K562 (cell line): Measurements from ENCODE around the gene PEX6. TPM values are rescaled to one million over a fixed set of nuclear protein-coding genes. Genes with fewer than 3 reads are reported as not detected.

Experiments
- ATAC-seq: fragments of 200-7000 bp; cut with Tn5 transposase; 3 replicates; pipeline ENCODE4 v1.9.1; 2020; ENCODE audit warnings: moderate library complexity
- BruUV-seq: library from RNA; stranded (reverse); fragments of 400-500 nt; replicated peaks from 2 replicates; lab custom pipeline; 2021; lab: Mats Ljungman, UMichigan
- CTCF ChIA-PET: fragments of 300-600 bp; formaldehyde crosslinking; extraction: SDS; loops from one replicate; lab custom pipeline; 2021; ENCODE audit warnings: low intra/inter-chr PET ratio; lab: Yijun Ruan, JAX
- POLR2A ChIA-PET: fragments of 300-600, 350-650 bp; sonication (Branson Sonifier 250); formaldehyde crosslinking; extraction: SDS; loops from one replicate; lab custom pipeline; 2021; ENCODE audit warnings: antibody characterized with exemption, inconsistent platforms; lab: Yijun Ruan, JAX
- DNase-seq, 4 experiments: peaks; one replicate each; pipeline versions ENCODE4 v3.0.0 to v3.0.0-alpha.2; 2011 to 2018; ENCODE audit warnings: low spot score in 3 of 4, mixed read lengths in 3 of 4; ENCODE audit errors: extremely low read depth in 1 of 4
- FAIRE-seq: peaks from 2 replicates; lab custom pipeline; 2011; peaks lifted over from hg19 to GRCh38; lab: Jason Lieb, UNC
- H2AFZ ChIP-seq: 2 replicates; pipeline ENCODE4 v1.6.0; 2011; ENCODE audit warnings: low read depth, low read length, control low read depth, inconsistent platforms
- H3K27ac ChIP-seq: fragments of 200-600 bp; 3 replicates; pipeline ENCODE4 v1.8.0; 2011; ENCODE audit warnings: low read depth, mild to moderate bottlenecking, control low read depth, inconsistent platforms, low read length, moderate library complexity, mixed read lengths; ENCODE audit errors: extremely low read depth
- H3K27me3 ChIP-seq, 2 experiments: fragments of 300-600 bp in 1 of 2; 2 replicates in 1 of 2; 3 replicates in 1 of 2; pipeline versions ENCODE4 v1.6.0 to v1.8.0; 2011; ENCODE audit warnings: inconsistent platforms in 2 of 2, low read length in 2 of 2, mild to moderate bottlenecking in 1 of 2, mixed read lengths in 1 of 2, moderate library complexity in 1 of 2; ENCODE audit not compliant: control insufficient read depth in 2 of 2, insufficient read depth in 2 of 2
- H3K36me3 ChIP-seq: fragments of 300-600 bp; 3 replicates; pipeline ENCODE4 v1.8.0; 2011; ENCODE audit warnings: mild to moderate bottlenecking, low read length, inconsistent platforms; ENCODE audit not compliant: control insufficient read depth, insufficient read depth
- H3K4me1 ChIP-seq, 2 experiments: fragments of 200-600 bp in 1 of 2; replicated peaks in 1 of 2; 2 replicates in 1 of 2; 3 replicates in 1 of 2; pipeline versions ENCODE4 v1.5.1 to v1.8.0; 2011; ENCODE audit warnings: inconsistent platforms in 2 of 2, low read length in 2 of 2, mild to moderate bottlenecking in 1 of 2, mixed read lengths in 1 of 2, moderate library complexity in 1 of 2; ENCODE audit not compliant: control insufficient read depth in 2 of 2, insufficient read depth in 2 of 2
- H3K4me2 ChIP-seq: 2 replicates; pipeline ENCODE4 v1.6.1; 2011; ENCODE audit warnings: low read length, control low read depth, inconsistent platforms, mixed read lengths; ENCODE audit not compliant: insufficient read depth
- H3K4me3 ChIP-seq: fragments of 200-600 bp; sonication (generic), shearing (Covaris generic); 2 replicates; pipeline ENCODE4 v1.5.1; 2016; ENCODE audit warnings: control low read depth, inconsistent platforms
- H3K79me2 ChIP-seq: fragments of 200-600 bp; 3 replicates; pipeline ENCODE4 v1.8.0; 2011; ENCODE audit warnings: low read length, inconsistent platforms; ENCODE audit not compliant: control insufficient read depth, insufficient read depth
- H3K9ac ChIP-seq, 2 experiments: 2 replicates each; pipeline versions ENCODE4 v1.6.0 to v1.6.1; 2011; ENCODE audit warnings: low read depth in 2 of 2, low read length in 2 of 2, control low read depth in 1 of 2, inconsistent platforms in 1 of 2, mild to moderate bottlenecking in 1 of 2, mixed read lengths in 1 of 2; ENCODE audit not compliant: insufficient read depth in 1 of 2
- H3K9me1 ChIP-seq: one replicate; pipeline ENCODE4 v1.6.0; 2011; ENCODE audit warnings: inconsistent platforms, mild to moderate bottlenecking, low read length, moderate library complexity; ENCODE audit not compliant: control insufficient read depth, insufficient read depth
- H3K9me3 ChIP-seq: replicated peaks from 2 replicates; pipeline ENCODE4 v1.5.1; 2011; ENCODE audit warnings: low read depth, low read length, inconsistent platforms; ENCODE audit not compliant: control insufficient read depth, insufficient read depth
- H4K20me1 ChIP-seq: replicated peaks from 2 replicates; pipeline ENCODE4 v1.6.1; 2011; ENCODE audit warnings: low read length, inconsistent platforms, mixed read lengths; ENCODE audit not compliant: control insufficient read depth, insufficient read depth
- EP300 ChIP-seq: IDR thresholded peaks from 2 replicates; pipeline ENCODE4 v1.6.1; 2012; ENCODE audit warnings: low read length, improper control_type of control experiment
- HNRNPK ChIP-seq: fragments of 200-400 bp; formaldehyde crosslinking; IDR thresholded peaks from one replicate; pipeline ENCODE4 v1.6.1; 2018; ENCODE audit warnings: mild to moderate bottlenecking, low read depth, low read length; ENCODE audit not compliant: poor library complexity, severe bottlenecking
- MTA2 ChIP-seq: fragments of 450-650 bp; IDR thresholded peaks from 2 replicates; pipeline ENCODE4 v1.6.1; 2016; ENCODE audit warnings: low read depth
- NONO ChIP-seq, 2 experiments: fragments of 200-400 bp in 1 of 2; fragments of 450-650 bp in 1 of 2; formaldehyde crosslinking in 1 of 2; IDR thresholded peaks; 2 replicates each; pipeline ENCODE4 v1.6.1; 2017; ENCODE audit warnings: low read depth in 2 of 2, mild to moderate bottlenecking in 2 of 2, moderate library complexity in 2 of 2, low read length in 1 of 2
- PHF21A ChIP-seq: fragments of 450-650 bp; IDR thresholded peaks from 2 replicates; pipeline ENCODE4 v1.6.1; 2017; ENCODE audit warnings: low read depth, borderline replicate concordance
- RB1 ChIP-seq: fragments of 450-650 bp; IDR thresholded peaks from 2 replicates; pipeline ENCODE4 v1.6.1; 2017; ENCODE audit warnings: low read depth, mild to moderate bottlenecking
- RBM17 ChIP-seq: fragments of 200-400 bp; formaldehyde crosslinking; IDR thresholded peaks from 2 replicates; pipeline ENCODE4 v1.6.1; 2017; ENCODE audit warnings: low read depth, mild to moderate bottlenecking, low read length, borderline replicate concordance
- RHOXF2B ChIP-seq: fragments of 250-450 bp; sonication (Bioruptor Pico); conservative IDR thresholded peaks from 2 replicates; pipeline ENCODE4 v1.5.1; 2021
- TCF7L2 ChIP-seq: fragments of 150-350 bp; IDR thresholded peaks from 2 replicates; pipeline ENCODE4 v1.6.1; 2016; ENCODE audit warnings: low read depth, mild to moderate bottlenecking, low read length, moderate library complexity
- THRB ChIP-seq: fragments of 450-650 bp; formaldehyde crosslinking; conservative IDR thresholded peaks from 2 replicates; pipeline ENCODE4 v1.4.0; 2022; ENCODE audit warnings: mild to moderate bottlenecking, missing genetic modification characterization
- U2AF1 ChIP-seq: fragments of 200-400 bp; formaldehyde crosslinking; optimal IDR thresholded peaks from 2 replicates; pipeline ENCODE3; 2017; ENCODE audit warnings: mild to moderate bottlenecking, low read depth, low read length, moderate library complexity
- ZFP36 ChIP-seq: fragments of 150-350 bp; IDR thresholded peaks from 2 replicates; pipeline ENCODE4 v1.6.1; 2018; ENCODE audit warnings: low read length, low read depth; ENCODE audit not compliant: partially characterized antibody
- ZNF124 ChIP-seq: sonication (generic); formaldehyde crosslinking; IDR thresholded peaks from 2 replicates; pipeline ENCODE4 v1.8.1; 2022; ENCODE audit warnings: missing genetic modification reagents
- ZNF263 ChIP-seq: sonication (generic); formaldehyde crosslinking; IDR thresholded peaks from 2 replicates; pipeline ENCODE4 v1.8.0; 2022; ENCODE audit warnings: mild to moderate bottlenecking, missing genetic modification reagents, borderline replicate concordance
- ZNF551 ChIP-seq: fragments of 250-450 bp; sonication (Bioruptor Pico); IDR thresholded peaks from 2 replicates; pipeline ENCODE4 v1.5.0; 2021; ENCODE audit warnings: mild to moderate bottlenecking, moderate library complexity
- WGBS: fragments of 100-300 bp; shearing (Covaris generic); methylation state at CpG from one replicate; pipeline ENCODE4 v1.1.6; 2016; ENCODE audit warnings: low coverage, mixed read lengths; ENCODE audit not compliant: insufficient coverage; ENCODE audit errors: missing lambda C conversion rate; 5-methylcytosine and 5-hydroxymethylcytosine counted together
- in situ Hi-C: fragments of 300-500 bp; cut with MboI; formaldehyde crosslinking; loops from 4 replicates; pipeline ENCODE4 v1.15.0; 2018; ENCODE audit warnings: inconsistent platforms, mixed read lengths
- intact Hi-C: fragments of 100-400 bp; cut with micrococcal nuclease; formaldehyde crosslinking; loops from 2 replicates; pipeline ENCODE4 v1.14.2; 2022
- polyA plus RNA-seq, 8 experiments: library from polyadenylated mRNA; depleted of rRNA in 4 of 8; stranded (reverse) in 5 of 8; unstranded in 3 of 8; fragments of >200 nt; fragmentation: Nextera tagmentation in 2 of 8; fragmentation: Illumina TruSeq in 1 of 8; extraction: Ambion mirVana in 2 of 8; extraction: Trizol in 1 of 8; gene quantifications; 2 replicates each; pipeline versions ENCODE4 v1.2.1 to v1.2.3, GENCODE V29; 2011 to 2014; ENCODE audit warnings: inconsistent platforms in 1 of 8, missing spikeins in 1 of 8
- total RNA-seq, 7 experiments: library from RNA; depleted of rRNA in 6 of 7; stranded (reverse); fragments of >200 nt in 6 of 7; fragmentation: Illumina TruSeq in 2 of 7; extraction: Trizol in 2 of 7; gene quantifications; 2 replicates each; pipeline versions ENCODE4 v1.2.1 to v1.2.3, GENCODE V29; 2011 to 2021; ENCODE audit warnings: low replicate concordance in 1 of 7
- TF ChIP-seq, protein P1 (sequence below): sonication (generic); formaldehyde crosslinking; IDR thresholded peaks from 2 replicates; pipeline ENCODE4 v1.4.0; 2020; ENCODE audit warnings: mild to moderate bottlenecking, missing genetic modification reagents
- TF ChIP-seq, protein P2 (sequence below), 2 experiments: fragments of 450-650 bp in 1 of 2; sonication (generic) in 1 of 2; formaldehyde crosslinking in 1 of 2; IDR thresholded peaks in 1 of 2; conservative IDR thresholded peaks in 1 of 2; 2 replicates each; pipeline versions ENCODE4 v1.6.1 to v1.8.1; 2016 to 2023; ENCODE audit warnings: mild to moderate bottlenecking in 2 of 2, moderate library complexity in 2 of 2, inconsistent platforms in 1 of 2, missing genetic modification reagents in 1 of 2

PEX6 gene
- total and polyA plus RNA-seq, 9 of the 15 experiments (the other 6 are each of a cell fraction or from before 2014, with no cell fraction given), result 0.17 to 20.8 (median 6.9) TPM

GRCh38 chr6:42970871-42971612 lies 7.9 kb downstream of the PEX6 start:
- peaks cover 53% of the 10 kb centered on the region for H3K36me3 ChIP-seq
- DNase-seq, result peak; percentile 80 to 82 (median 81)
- no peak overlapping the region for H3K4me3 ChIP-seq
- TF ChIP-seq RB1 (0 out of 2 replicates have a peak, but pooled peaks have one; percentile 20), RBM17 (no peak), HNRNPK (no peak), ZNF551 (no peak), MTA2 (0 out of 2 replicates have a peak, but pooled peaks have one; percentile 18), ZNF263 (CRISPR knock-in tag) (peak; percentile 82; the same call in 1 of the 2 replicates), EP300 (0 out of 2 replicates have a peak, but pooled peaks have one; percentile 3), RHOXF2B (CRISPR knock-in tag) (no peak), THRB (CRISPR knock-in tag) (no peak), ZNF124 (CRISPR knock-in tag) (no peak), NONO (IDR thresholded peaks at IDR 0.05; ENCODE audit: low read depth in 2 of 2, low read length in 1 of 2) (no peak), U2AF1 (no peak), TCF7L2 (no peak), ZFP36 (no peak), PHF21A (no peak)
- TF ChIP-seq, protein P1, sequence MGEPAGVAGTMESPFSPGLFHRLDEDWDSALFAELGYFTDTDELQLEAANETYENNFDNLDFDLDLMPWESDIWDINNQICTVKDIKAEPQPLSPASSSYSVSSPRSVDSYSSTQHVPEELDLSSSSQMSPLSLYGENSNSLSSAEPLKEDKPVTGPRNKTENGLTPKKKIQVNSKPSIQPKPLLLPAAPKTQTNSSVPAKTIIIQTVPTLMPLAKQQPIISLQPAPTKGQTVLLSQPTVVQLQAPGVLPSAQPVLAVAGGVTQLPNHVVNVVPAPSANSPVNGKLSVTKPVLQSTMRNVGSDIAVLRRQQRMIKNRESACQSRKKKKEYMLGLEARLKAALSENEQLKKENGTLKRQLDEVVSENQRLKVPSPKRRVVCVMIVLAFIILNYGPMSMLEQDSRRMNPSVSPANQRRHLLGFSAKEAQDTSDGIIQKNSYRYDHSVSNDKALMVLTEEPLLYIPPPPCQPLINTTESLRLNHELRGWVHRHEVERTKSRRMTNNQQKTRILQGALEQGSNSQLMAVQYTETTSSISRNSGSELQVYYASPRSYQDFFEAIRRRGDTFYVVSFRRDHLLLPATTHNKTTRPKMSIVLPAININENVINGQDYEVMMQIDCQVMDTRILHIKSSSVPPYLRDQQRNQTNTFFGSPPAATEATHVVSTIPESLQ, result no peak
- TF ChIP-seq, protein P2, sequence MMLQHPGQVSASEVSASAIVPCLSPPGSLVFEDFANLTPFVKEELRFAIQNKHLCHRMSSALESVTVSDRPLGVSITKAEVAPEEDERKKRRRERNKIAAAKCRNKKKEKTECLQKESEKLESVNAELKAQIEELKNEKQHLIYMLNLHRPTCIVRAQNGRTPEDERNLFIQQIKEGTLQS (IDR thresholded peaks at IDR 0.05), result peak; percentile 99
- TF ChIP-seq, protein P2 (CRISPR knock-in tag; conservative IDR thresholded peaks at IDR 0.05), result peak; percentile 96

More at GRCh38 chr6:42970871-42971612, 7.9 kb downstream of the PEX6 start:
- Histone ChIP-seq H3K27me3 (no peaks in the 10 kb centered on the region), H3K4me2 (peak overlapping the region; percentile 65), H4K20me1 (no peaks in the 10 kb centered on the region), H2AFZ (peak overlapping the region; percentile 52), H3K27ac (peak overlapping the region; percentile 74), H3K9ac (peak overlapping the region; percentile 26 to 33; a peak in 3 of 4 replicates), H3K9me1 (no peaks in the 10 kb centered on the region), H3K9me3 (no peaks in the 10 kb centered on the region), H3K4me1 (peaks cover 11 to 31% of the 10 kb centered on the region in 2 experiments), H3K79me2 (peaks cover 12% of the 10 kb centered on the region; the same call in 2 of the 3 replicates)
- 51% methylated on average over 4 of the region's 4 CpGs for WGBS
- CTCF ChIA-PET, result no interaction called here
- ATAC-seq (peak; percentile 86), FAIRE-seq (peak; percentile 94)
- in situ Hi-C loops (no loop called here), intact Hi-C loops (no loop called here)
- no TSS peak for BruUV-seq
- POLR2A ChIA-PET, result interaction anchor here (0.5 to 1.5 kb wide), 14 partner anchors 8 to 126 kb away, joined by 3 to 8 read pairs (median 3); partner anchors contain the start of genes PEX6, PPP2R5D and RPL7L1
